GM12891 (cell line): ENCODE results near the gene INSIG1.

Experiments used
- POLR2A ChIP-seq: IDR thresholded peaks from 2 replicates; pipeline ENCODE4 v1.6.1; 2011; ENCODE audit warnings: low read depth, low read length, control low read depth
- POLR2AphosphoS5 ChIP-seq: IDR thresholded peaks from 2 replicates; pipeline ENCODE4 v1.6.1; 2011; ENCODE audit warnings: low read depth, low read length, control low read depth
- SPI1 ChIP-seq: IDR thresholded peaks from 2 replicates; pipeline ENCODE4 v1.6.1; 2011; ENCODE audit warnings: low read depth, low read length, control low read depth

GRCh38 chr7:155285833-155286232, 11.8 kb upstream of the INSIG1 start:
- TF ChIP-seq SPI1 (no peak), POLR2AphosphoS5 (no peak), POLR2A (no peak)
